Esophagus squamous epithelium (tissue), 4 donors: ENCODE measurements around the gene TP53TG3.
"Not testable (repeated sequence)": the region's sequence is repeated elsewhere in the genome, so short reads cannot be mapped to it uniquely, and the experiment has no call there.

Experiments used
- POLR2A ChIP-seq, 4 donors: fragments of 450-650 bp; IDR thresholded peaks; one replicate each; pipeline ENCODE4 v1.6.1; 2017; ENCODE audit warnings: antibody characterized with exemption in 4 of 4, mild to moderate bottlenecking in 4 of 4, moderate library complexity in 3 of 4
- TF ChIP-seq, protein P1 (sequence below), 6 experiments: fragments of 450-650 bp in 4 of 6; fragments of 200-600 bp in 2 of 6; sonication (generic) in 2 of 6; IDR thresholded peaks; one replicate each; pipeline ENCODE4 v1.5.1; 2016 to 2019; ENCODE audit warnings: antibody characterized with exemption in 6 of 6, mild to moderate bottlenecking in 4 of 6, moderate library complexity in 4 of 6

DNA sequence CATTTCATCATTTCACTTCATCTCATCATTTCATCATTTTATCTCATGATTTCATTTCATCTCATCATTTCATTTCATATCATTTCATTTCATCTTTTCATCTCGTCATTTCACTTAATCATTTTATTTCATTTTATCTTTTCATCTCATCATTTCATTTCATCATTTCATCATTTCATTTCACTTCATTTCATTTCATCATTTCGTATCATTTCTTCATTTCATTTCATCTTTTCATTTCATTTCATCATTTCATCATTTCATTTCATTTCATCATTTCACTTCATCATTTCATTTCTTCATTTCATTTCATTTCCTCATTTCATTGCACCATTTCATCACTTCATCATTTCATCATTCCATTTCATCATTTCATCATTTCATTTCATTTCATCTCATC, 29.8 kb downstream of the TP53TG3 start:
- TF ChIP-seq, protein P1, sequence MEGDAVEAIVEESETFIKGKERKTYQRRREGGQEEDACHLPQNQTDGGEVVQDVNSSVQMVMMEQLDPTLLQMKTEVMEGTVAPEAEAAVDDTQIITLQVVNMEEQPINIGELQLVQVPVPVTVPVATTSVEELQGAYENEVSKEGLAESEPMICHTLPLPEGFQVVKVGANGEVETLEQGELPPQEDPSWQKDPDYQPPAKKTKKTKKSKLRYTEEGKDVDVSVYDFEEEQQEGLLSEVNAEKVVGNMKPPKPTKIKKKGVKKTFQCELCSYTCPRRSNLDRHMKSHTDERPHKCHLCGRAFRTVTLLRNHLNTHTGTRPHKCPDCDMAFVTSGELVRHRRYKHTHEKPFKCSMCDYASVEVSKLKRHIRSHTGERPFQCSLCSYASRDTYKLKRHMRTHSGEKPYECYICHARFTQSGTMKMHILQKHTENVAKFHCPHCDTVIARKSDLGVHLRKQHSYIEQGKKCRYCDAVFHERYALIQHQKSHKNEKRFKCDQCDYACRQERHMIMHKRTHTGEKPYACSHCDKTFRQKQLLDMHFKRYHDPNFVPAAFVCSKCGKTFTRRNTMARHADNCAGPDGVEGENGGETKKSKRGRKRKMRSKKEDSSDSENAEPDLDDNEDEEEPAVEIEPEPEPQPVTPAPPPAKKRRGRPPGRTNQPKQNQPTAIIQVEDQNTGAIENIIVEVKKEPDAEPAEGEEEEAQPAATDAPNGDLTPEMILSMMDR (IDR thresholded peaks at IDR 0.05) = not testable (repeated sequence)
- TF ChIP-seq POLR2A (IDR thresholded peaks at IDR 0.05) = not testable (repeated sequence)
